ENCODE results near the gene NFATC2.

The NFATC2 gene

DNA sequence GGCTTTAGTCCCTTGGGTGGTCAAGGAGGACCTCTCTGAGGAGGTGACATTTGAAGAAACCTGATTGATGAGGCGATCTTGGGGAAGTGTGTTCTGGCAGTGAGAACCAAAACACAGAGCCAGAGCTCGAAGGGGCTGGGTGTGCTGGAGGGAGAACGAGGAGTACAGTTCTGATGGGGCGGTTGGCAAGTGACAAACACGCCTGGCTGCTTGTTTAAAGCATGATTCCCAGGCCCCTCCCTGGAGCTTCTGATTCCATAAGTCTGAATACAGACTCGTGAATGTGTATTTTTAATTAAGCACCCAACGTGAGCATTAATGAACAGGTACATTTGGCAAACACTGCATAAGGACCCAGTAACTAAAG is 886 bp upstream of the NFATC2 start:
- Histone ChIP-seq H3K36me3 (ENCODE audit: control insufficient read depth in 2 of 2, insufficient read depth in 1 of 2, low read length in 2 of 2) (no peaks in the 10 kb centered on the region), H3K9me3 (ENCODE audit: control insufficient read depth, insufficient read depth, low read depth, low read length) (no peaks in the 10 kb centered on the region), H3K27ac (ENCODE audit: extremely low read depth, low read depth, low read length) (no peak overlapping the region), H3K4me3 (ENCODE audit: low read depth, low read length) (no peak overlapping the region), H3K4me1 (ENCODE audit: control insufficient read depth, insufficient read depth, low read length) (peaks cover 3% of the 10 kb centered on the region; the same call in 1 of the 2 replicates)
- ChIA-PET POLR2A (no interaction called here), CTCF (interaction anchor here (0.6 to 2.5 kb wide), 3 partner anchors 29 to 51 kb away, joined by 3 to 6 read pairs (median 4); no protein-coding TSS in a partner anchor)
- TF ChIP-seq ZNF530 (tag by site-specific recombination; IDR thresholded peaks at IDR 0.05; ENCODE audit: low read depth) = no peak
- TF ChIP-seq, protein P1, sequence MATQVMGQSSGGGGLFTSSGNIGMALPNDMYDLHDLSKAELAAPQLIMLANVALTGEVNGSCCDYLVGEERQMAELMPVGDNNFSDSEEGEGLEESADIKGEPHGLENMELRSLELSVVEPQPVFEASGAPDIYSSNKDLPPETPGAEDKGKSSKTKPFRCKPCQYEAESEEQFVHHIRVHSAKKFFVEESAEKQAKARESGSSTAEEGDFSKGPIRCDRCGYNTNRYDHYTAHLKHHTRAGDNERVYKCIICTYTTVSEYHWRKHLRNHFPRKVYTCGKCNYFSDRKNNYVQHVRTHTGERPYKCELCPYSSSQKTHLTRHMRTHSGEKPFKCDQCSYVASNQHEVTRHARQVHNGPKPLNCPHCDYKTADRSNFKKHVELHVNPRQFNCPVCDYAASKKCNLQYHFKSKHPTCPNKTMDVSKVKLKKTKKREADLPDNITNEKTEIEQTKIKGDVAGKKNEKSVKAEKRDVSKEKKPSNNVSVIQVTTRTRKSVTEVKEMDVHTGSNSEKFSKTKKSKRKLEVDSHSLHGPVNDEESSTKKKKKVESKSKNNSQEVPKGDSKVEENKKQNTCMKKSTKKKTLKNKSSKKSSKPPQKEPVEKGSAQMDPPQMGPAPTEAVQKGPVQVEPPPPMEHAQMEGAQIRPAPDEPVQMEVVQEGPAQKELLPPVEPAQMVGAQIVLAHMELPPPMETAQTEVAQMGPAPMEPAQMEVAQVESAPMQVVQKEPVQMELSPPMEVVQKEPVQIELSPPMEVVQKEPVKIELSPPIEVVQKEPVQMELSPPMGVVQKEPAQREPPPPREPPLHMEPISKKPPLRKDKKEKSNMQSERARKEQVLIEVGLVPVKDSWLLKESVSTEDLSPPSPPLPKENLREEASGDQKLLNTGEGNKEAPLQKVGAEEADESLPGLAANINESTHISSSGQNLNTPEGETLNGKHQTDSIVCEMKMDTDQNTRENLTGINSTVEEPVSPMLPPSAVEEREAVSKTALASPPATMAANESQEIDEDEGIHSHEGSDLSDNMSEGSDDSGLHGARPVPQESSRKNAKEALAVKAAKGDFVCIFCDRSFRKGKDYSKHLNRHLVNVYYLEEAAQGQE (tag by site-specific recombination; IDR thresholded peaks at IDR 0.05) = no peak
- TF ChIP-seq ZNF19 (tag by site-specific recombination; IDR thresholded peaks at IDR 0.05; ENCODE audit: low read depth) = no peak
- TF ChIP-seq ZBTB8A (tag by site-specific recombination; IDR thresholded peaks at IDR 0.05) = no peak
- TF ChIP-seq, protein P2, sequence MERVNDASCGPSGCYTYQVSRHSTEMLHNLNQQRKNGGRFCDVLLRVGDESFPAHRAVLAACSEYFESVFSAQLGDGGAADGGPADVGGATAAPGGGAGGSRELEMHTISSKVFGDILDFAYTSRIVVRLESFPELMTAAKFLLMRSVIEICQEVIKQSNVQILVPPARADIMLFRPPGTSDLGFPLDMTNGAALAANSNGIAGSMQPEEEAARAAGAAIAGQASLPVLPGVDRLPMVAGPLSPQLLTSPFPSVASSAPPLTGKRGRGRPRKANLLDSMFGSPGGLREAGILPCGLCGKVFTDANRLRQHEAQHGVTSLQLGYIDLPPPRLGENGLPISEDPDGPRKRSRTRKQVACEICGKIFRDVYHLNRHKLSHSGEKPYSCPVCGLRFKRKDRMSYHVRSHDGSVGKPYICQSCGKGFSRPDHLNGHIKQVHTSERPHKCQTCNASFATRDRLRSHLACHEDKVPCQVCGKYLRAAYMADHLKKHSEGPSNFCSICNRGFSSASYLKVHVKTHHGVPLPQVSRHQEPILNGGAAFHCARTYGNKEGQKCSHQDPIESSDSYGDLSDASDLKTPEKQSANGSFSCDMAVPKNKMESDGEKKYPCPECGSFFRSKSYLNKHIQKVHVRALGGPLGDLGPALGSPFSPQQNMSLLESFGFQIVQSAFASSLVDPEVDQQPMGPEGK (tag by site-specific recombination; IDR thresholded peaks at IDR 0.05) = no peak
- no peak for TF ChIP-seq WT1 (tag by site-specific recombination; IDR thresholded peaks at IDR 0.05)
- no peak for TF ChIP-seq ZNF510 (tag by site-specific recombination; IDR thresholded peaks at IDR 0.05; ENCODE audit: insufficient replicate concordance)
- TF ChIP-seq ZNF184 (tag by site-specific recombination; IDR thresholded peaks at IDR 0.05) = no peak

DNA sequence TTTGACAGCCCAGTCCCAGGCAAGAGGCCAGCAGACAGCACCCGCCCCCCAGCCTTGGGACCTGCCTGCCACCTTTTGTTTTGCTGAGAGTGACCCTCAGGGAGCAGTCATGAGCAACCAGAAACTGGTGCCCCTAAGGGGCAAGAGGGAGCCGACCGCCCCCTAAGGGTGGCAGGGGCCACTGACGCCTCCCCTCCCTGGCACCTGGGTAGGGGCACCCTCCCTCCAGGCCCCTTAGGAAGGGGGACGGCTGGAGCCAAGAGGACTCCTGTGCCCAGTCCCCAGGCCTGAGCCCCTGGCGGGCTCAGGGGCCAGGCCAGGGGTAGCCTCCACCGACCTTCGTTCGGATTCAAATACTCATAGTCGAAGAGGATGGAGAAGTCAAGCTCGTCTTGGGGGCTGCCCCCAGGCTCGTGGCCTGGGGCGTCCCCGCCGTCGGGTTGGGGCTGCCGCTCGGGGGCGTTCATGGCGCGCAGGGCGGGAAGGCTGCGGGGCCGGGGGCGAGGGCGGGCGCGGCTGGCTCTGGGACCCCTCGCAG is 417 bp downstream of the NFATC2 start:
- no peaks in the 10 kb centered on the region for H3K36me3 ChIP-seq (ENCODE audit: control insufficient read depth in 2 of 2, insufficient read depth in 1 of 2, low read length in 2 of 2)
- H3K9me3 ChIP-seq (ENCODE audit: control insufficient read depth, insufficient read depth, low read depth, low read length) = no peaks in the 10 kb centered on the region
- POLR2A ChIA-PET = no interaction called here
- peak overlapping the region; percentile 23 for H3K4me3 ChIP-seq (ENCODE audit: low read depth, low read length)
- TF ChIP-seq, protein P3, sequence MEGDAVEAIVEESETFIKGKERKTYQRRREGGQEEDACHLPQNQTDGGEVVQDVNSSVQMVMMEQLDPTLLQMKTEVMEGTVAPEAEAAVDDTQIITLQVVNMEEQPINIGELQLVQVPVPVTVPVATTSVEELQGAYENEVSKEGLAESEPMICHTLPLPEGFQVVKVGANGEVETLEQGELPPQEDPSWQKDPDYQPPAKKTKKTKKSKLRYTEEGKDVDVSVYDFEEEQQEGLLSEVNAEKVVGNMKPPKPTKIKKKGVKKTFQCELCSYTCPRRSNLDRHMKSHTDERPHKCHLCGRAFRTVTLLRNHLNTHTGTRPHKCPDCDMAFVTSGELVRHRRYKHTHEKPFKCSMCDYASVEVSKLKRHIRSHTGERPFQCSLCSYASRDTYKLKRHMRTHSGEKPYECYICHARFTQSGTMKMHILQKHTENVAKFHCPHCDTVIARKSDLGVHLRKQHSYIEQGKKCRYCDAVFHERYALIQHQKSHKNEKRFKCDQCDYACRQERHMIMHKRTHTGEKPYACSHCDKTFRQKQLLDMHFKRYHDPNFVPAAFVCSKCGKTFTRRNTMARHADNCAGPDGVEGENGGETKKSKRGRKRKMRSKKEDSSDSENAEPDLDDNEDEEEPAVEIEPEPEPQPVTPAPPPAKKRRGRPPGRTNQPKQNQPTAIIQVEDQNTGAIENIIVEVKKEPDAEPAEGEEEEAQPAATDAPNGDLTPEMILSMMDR (tag by site-specific recombination; IDR thresholded peaks at IDR 0.05) = peak; percentile 36; the same call in 1 of the 2 replicates
- TF ChIP-seq ZNF658 (tag by site-specific recombination; IDR thresholded peaks at IDR 0.05) (no peak), GLIS2 (tag by site-specific recombination; IDR thresholded peaks at IDR 0.05) (peak; percentile 60), ZBTB48 (tag by site-specific recombination; IDR thresholded peaks at IDR 0.05) (peak; percentile 83), ZNF529 (tag by site-specific recombination; IDR thresholded peaks at IDR 0.05; ENCODE audit: insufficient replicate concordance) (no peak), ZNF202 (tag by site-specific recombination; IDR thresholded peaks at IDR 0.05; ENCODE audit: borderline replicate concordance) (no peak), ZNF114 (tag by site-specific recombination; IDR thresholded peaks at IDR 0.05) (no peak), ZNF423 (tag by site-specific recombination; IDR thresholded peaks at IDR 0.05) (no peak), ZNF2 (tag by site-specific recombination; IDR thresholded peaks at IDR 0.05) (no peak)
- TF ChIP-seq, protein P4, sequence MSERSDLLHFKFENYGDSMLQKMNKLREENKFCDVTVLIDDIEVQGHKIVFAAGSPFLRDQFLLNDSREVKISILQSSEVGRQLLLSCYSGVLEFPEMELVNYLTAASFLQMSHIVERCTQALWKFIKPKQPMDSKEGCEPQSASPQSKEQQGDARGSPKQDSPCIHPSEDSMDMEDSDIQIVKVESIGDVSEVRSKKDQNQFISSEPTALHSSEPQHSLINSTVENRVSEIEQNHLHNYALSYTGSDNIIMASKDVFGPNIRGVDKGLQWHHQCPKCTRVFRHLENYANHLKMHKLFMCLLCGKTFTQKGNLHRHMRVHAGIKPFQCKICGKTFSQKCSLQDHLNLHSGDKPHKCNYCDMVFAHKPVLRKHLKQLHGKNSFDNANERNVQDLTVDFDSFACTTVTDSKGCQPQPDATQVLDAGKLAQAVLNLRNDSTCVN (tag by site-specific recombination; optimal IDR thresholded peaks at IDR 0.05) = peak; percentile 6
- TF ChIP-seq, protein P5, sequence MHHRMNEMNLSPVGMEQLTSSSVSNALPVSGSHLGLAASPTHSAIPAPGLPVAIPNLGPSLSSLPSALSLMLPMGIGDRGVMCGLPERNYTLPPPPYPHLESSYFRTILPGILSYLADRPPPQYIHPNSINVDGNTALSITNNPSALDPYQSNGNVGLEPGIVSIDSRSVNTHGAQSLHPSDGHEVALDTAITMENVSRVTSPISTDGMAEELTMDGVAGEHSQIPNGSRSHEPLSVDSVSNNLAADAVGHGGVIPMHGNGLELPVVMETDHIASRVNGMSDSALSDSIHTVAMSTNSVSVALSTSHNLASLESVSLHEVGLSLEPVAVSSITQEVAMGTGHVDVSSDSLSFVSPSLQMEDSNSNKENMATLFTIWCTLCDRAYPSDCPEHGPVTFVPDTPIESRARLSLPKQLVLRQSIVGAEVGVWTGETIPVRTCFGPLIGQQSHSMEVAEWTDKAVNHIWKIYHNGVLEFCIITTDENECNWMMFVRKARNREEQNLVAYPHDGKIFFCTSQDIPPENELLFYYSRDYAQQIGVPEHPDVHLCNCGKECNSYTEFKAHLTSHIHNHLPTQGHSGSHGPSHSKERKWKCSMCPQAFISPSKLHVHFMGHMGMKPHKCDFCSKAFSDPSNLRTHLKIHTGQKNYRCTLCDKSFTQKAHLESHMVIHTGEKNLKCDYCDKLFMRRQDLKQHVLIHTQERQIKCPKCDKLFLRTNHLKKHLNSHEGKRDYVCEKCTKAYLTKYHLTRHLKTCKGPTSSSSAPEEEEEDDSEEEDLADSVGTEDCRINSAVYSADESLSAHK (tag by site-specific recombination; IDR thresholded peaks at IDR 0.05) = no peak
- H3K27ac ChIP-seq (ENCODE audit: extremely low read depth, low read depth, low read length) = no peak overlapping the region
- peaks cover 3% of the 10 kb centered on the region; the same call in 1 of the 2 replicates for H3K4me1 ChIP-seq (ENCODE audit: control insufficient read depth, insufficient read depth, low read length)
- CTCF ChIA-PET = interaction anchor here (0.6 to 2.5 kb wide), 3 partner anchors 9 to 84 kb away, joined by 3 to 6 read pairs (median 4); no protein-coding TSS in a partner anchor

Data from HEK293 (cell line).